H1 (cell line): ENCODE results near the gene CPSF7. TPM values are rescaled to one million over a fixed set of nuclear protein-coding genes. Genes with fewer than 3 reads are reported as not detected.

ENCODE experiments used
- ASH2L ChIP-seq: fragments of 200-600, 300-600 bp; sonication (generic); IDR thresholded peaks from one replicate; pipeline ENCODE4 v1.7.1; 2017; ENCODE audit warnings: low read length
- BCL11A ChIP-seq, 2 experiments: IDR thresholded peaks; one replicate each; pipeline ENCODE4 v1.6.1; 2011; ENCODE audit warnings: low read depth in 2 of 2, low read length in 2 of 2, mild to moderate bottlenecking in 2 of 2
- CHD1 ChIP-seq: IDR thresholded peaks from 2 replicates; pipeline ENCODE4 v1.6.1; 2012; ENCODE audit warnings: low read depth, low read length, improper control_type of control experiment
- CHD7 ChIP-seq: fragments of 300-600 bp; sonication (generic); IDR thresholded peaks from 2 replicates; pipeline ENCODE4 v1.7.1; 2012; ENCODE audit warnings: low read length, moderate library complexity, mild to moderate bottlenecking, inconsistent platforms; ENCODE audit not compliant: insufficient replicate concordance
- CTCF ChIP-seq, 3 experiments: IDR thresholded peaks; 1 replicate in 2 of 3; 2 replicates in 1 of 3; pipeline versions ENCODE4 v1.5.1 to v1.6.1; 2011; ENCODE audit warnings: low read length in 3 of 3, mild to moderate bottlenecking in 3 of 3, inconsistent platforms in 2 of 3, low read depth in 1 of 3, moderate library complexity in 1 of 3; ENCODE audit not compliant: insufficient read depth in 1 of 3; ENCODE audit errors: control extremely low read depth in 1 of 3
- FOSL1 ChIP-seq: IDR thresholded peaks from 2 replicates; pipeline ENCODE4 v1.6.1; 2011; ENCODE audit warnings: mild to moderate bottlenecking, low read depth, low read length, moderate library complexity; ENCODE audit not compliant: insufficient read depth
- HDAC6 ChIP-seq: IDR thresholded peaks from one replicate; pipeline ENCODE4 v1.7.1; 2012; ENCODE audit warnings: low read depth, mild to moderate bottlenecking, inconsistent platforms, low read length, moderate library complexity
- ZNF274 ChIP-seq: IDR thresholded peaks from 2 replicates; pipeline ENCODE4 v1.7.0; 2012; ENCODE audit warnings: low read length, borderline replicate concordance; ENCODE audit errors: extremely low read depth
- polyA plus RNA-seq, 7 experiments: library from polyadenylated mRNA; depleted of rRNA in 3 of 7; stranded (reverse) in 5 of 7; unstranded in 2 of 7; fragments of >200 nt in 5 of 7; fragments of 200-250 nt in 2 of 7; gene quantifications; 1 replicate in 5 of 7; 2 replicates in 1 of 7; 4 replicates in 1 of 7; pipeline versions ENCODE4 v1.2.1 to v1.2.3, GENCODE V29; 2011 to 2013; ENCODE audit warnings: missing spikeins in 2 of 7, mixed read lengths in 2 of 7
- total RNA-seq: library from RNA; stranded (reverse); fragmentation: NEBNext Ultra II Directional; extraction: Animal tissue kit (Norgen Biotek cat#: 25700); gene quantifications from 2 replicates; pipeline ENCODE4 v1.2.1, GENCODE V29; 2021

The CPSF7 gene
- total and polyA plus RNA-seq, 2 of the 8 experiments (the other 6 are each of a cell fraction or from before 2014, with no cell fraction given): 95.9 to 122 TPM

GRCh38 chr11:61406991-61407728 lies 22.6 kb downstream of the CPSF7 start (continued):
- TF ChIP-seq CHD7: no peak
- TF ChIP-seq BCL11A (IDR thresholded peaks at IDR 0.05; ENCODE audit: low read depth in 2 of 2, low read length in 2 of 2): no peak
- no peak for TF ChIP-seq FOSL1
- TF ChIP-seq HDAC6: no peak
- no peak for TF ChIP-seq CTCF (IDR thresholded peaks at IDR 0.05; ENCODE audit: control extremely low read depth in 1 of 3, insufficient read depth in 1 of 3, low read depth in 1 of 3, low read length in 3 of 3)
- no peak for TF ChIP-seq ZNF274
- no peak for TF ChIP-seq CHD1
- no peak for TF ChIP-seq ASH2L
